Adrenal gland (tissue), 5 donors: ENCODE data around the gene RND3.

Source experiments
- POLR2A ChIP-seq, 2 donors: fragments of 450-650 bp; IDR thresholded peaks; one replicate each; pipeline ENCODE4 v1.6.1; 2017; ENCODE audit warnings: antibody characterized with exemption in 2 of 2, mild to moderate bottlenecking in 2 of 2, moderate library complexity in 1 of 2
- TF ChIP-seq, protein P1 (sequence below), 6 experiments: fragments of 450-650 bp in 4 of 6; fragments of 200-600 bp in 2 of 6; sonication (generic) in 1 of 6; IDR thresholded peaks; 1 replicate in 5 of 6; 2 replicates in 1 of 6; pipeline versions ENCODE4 v1.5.1 to v1.8.0; 2016 to 2021; ENCODE audit warnings: antibody characterized with exemption in 6 of 6, mild to moderate bottlenecking in 2 of 6, moderate library complexity in 1 of 6
- donor health status: DM: no; HTN: no; CAD: no.

DNA sequence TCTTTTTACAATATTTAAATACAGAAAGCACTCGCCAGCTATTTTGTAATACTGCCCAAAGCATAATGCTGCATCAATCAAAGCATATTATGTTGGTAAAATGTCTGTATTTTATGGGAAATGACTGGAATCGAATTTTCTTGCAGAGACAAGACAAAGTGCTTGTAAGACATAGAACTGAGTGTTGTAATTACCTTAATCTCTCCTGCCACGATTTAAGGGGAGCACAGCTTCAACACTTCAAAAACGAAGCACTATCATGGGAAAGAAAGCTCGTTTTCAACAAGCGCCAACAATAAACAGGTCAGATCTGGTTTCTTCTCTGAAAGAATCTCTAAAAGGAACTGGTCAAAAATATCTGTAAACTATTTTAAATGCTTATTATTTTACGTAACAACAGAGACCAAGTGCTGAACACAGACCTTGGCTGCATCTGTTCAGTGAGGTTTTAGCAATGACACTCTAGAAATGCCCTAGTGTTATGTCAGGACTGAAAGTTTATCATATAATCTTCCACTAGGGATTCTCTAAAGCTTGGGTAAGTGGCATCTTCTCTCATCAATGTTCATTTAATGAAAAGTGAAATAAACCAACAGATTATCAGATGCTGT lies 19.0 kb downstream of the RND3 start:
- TF ChIP-seq, protein P1, sequence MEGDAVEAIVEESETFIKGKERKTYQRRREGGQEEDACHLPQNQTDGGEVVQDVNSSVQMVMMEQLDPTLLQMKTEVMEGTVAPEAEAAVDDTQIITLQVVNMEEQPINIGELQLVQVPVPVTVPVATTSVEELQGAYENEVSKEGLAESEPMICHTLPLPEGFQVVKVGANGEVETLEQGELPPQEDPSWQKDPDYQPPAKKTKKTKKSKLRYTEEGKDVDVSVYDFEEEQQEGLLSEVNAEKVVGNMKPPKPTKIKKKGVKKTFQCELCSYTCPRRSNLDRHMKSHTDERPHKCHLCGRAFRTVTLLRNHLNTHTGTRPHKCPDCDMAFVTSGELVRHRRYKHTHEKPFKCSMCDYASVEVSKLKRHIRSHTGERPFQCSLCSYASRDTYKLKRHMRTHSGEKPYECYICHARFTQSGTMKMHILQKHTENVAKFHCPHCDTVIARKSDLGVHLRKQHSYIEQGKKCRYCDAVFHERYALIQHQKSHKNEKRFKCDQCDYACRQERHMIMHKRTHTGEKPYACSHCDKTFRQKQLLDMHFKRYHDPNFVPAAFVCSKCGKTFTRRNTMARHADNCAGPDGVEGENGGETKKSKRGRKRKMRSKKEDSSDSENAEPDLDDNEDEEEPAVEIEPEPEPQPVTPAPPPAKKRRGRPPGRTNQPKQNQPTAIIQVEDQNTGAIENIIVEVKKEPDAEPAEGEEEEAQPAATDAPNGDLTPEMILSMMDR (IDR thresholded peaks at IDR 0.05): no peak
- TF ChIP-seq POLR2A (IDR thresholded peaks at IDR 0.05): no peak
